Melanocyte of skin (primary cell): Measurements from ENCODE around the gene HEPACAM2. TPM values are rescaled to one million over a fixed set of nuclear protein-coding genes. Genes with fewer than 3 reads are reported as not detected.

Experiments used
- total RNA-seq, 2 donors: library from RNA; depleted of rRNA; stranded (reverse); fragments of >200 nt; gene quantifications; 2 replicates each; pipeline ENCODE4 v1.2.3, GENCODE V29; 2012

Gene HEPACAM2
- not detected for total RNA-seq

DNA sequence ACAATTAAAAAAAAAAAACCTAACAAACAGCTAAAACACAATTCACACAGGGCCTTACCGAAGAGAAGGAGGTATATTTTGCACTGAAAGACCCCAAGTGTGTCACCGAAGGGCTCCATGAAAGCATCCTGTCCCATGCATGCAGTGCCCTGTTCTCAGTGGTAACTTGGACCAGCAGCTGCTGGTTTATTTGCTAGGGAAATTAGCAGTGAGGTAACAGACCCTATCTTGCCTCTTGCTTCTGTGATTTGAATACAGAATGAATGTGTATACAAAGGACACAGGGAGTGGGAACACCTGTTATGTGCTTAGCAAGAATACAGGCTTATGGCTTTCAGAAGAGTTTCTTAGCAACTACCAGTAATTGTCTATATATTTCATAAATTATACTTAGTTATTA, at the start of gene HEPACAM2:
Gene HEPACAM2, minus strand, starts transcription at position 160 of the 400 bp plus-strand sequence.

DNA sequence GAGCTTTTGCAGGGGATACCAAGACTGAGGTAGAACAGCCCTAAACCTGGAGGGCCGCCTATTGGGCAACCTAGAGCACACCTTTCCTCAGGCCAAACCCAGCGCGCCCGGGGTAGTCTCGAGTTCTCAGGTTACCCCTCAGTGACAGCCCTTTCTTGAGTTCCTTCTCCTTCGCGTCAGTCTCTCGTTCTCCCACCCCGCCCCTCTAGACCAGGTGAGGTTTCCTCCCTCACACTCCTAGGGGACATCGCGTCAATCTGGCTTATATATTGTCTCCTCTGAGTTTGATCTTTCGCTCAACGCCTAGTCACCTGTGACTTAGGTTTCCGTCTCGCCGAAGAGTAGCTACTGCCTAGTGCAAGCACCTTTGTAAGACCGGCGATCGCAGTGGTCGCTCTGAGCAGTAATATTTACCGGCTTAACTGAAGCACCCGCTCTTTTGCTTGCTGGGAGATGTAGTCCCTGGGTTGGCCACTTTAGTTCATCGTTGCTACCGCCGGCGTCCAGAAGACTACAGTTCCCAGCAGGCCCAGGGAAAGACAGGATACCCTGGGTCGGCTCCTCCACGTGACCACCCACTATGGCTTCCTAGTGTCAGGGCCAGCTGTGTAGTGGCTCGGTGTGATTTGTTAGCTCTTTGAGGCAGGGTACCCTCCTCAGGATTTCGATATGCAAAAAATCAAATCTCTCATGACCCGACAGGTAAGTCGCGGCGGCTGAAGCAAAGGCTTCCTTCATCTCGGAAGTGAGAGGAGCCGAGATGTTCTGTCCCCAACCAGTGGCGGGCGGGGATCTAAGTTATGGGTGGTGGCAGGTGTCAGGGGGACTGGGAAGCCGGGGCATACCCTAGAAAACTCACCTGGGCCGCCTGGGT, 5.8 kb upstream of the HEPACAM2 start, which contains the start of gene VPS50:
Gene VPS50, plus strand, starts transcription at position 568 of the 874 bp plus-strand sequence. Its CDS starts 102 bp downstream, at position 670.

DNA sequence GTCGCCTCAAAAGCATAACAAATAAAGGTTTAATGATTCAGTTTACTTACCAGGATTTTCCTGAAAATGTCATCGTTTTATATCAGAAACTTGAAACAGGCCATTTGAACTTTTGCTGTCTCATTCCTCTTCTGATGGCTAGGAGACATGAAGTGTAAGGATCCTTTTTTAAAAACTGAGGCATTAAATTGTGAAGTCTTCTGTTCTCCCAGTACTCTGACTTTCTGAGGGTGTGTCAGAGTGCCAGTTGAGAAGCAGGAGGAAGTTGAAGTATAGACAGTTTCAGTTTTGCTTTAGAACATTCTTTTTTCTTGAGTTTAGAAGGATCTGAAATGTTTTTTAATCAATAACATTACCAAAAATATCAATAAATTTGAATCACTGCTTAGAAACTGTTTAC, 78.1 kb downstream of the HEPACAM2 start, which contains the start of gene SAMD9L:
Gene SAMD9L, minus strand, starts transcription at position 242 of the 400 bp plus-strand sequence. CDS start 12,414 bp downstream, outside the sequence.

Other genes starting within 250 kb of the HEPACAM2 start
- 10 to 100 TPM; 62.9 to 77.1 TPM for gene SAMD9, start 108.5 kb downstream of the HEPACAM2 start, total RNA-seq
- 10 to 100 TPM; 45.1 to 60.9 TPM for gene SAMD9L, start 78.1 kb downstream of the HEPACAM2 start, total RNA-seq
- 10 to 100 TPM; 26.3 to 29.9 TPM for gene VPS50, start 5.9 kb upstream of the HEPACAM2 start, total RNA-seq